IMR-90 (cell line): ENCODE measurements around the gene PFAS. TPM values are rescaled to one million over a fixed set of nuclear protein-coding genes. Genes with fewer than 3 reads are reported as not detected.

Experiments
- ATAC-seq: fragments of 200-7000 bp; cut with Tn5 transposase; 2 replicates; pipeline ENCODE4 v1.9.1; 2020; ENCODE audit warnings: low read depth, mild to moderate bottlenecking, moderate library complexity
- BruUV-seq: library from RNA; stranded (reverse); fragments of 400-500 nt; replicated peaks from 2 replicates; lab custom pipeline; 2021; lab: Mats Ljungman, UMichigan
- CTCF ChIA-PET: fragments of 300-600 bp; formaldehyde crosslinking; extraction: SDS; loops from one replicate; lab custom pipeline; 2021; ENCODE audit warnings: antibody characterized with exemption; lab: Yijun Ruan, JAX
- POLR2A ChIA-PET: fragments of 300-600 bp; sonication (Branson Sonifier 250); formaldehyde crosslinking; loops from one replicate; lab custom pipeline; 2022; ENCODE audit warnings: antibody characterized with exemption; ENCODE audit not compliant: unreplicated experiment; lab: Charles Lee
- DNase-seq: peaks from one replicate; pipeline ENCODE4 v3.0.0; 2013
- H2AFZ ChIP-seq: replicated peaks from 2 replicates; pipeline ENCODE3; 2013; ENCODE audit warnings: low read length, mild to moderate bottlenecking; ENCODE audit not compliant: poor library complexity
- H2AK5ac ChIP-seq: 2 replicates; pipeline ENCODE4 v1.6.1; 2013; ENCODE audit warnings: low read depth, low read length, inconsistent platforms
- H2AK9ac ChIP-seq: replicated peaks from 2 replicates; pipeline ENCODE3; 2013; ENCODE audit warnings: mild to moderate bottlenecking, low read depth, low read length, moderate library complexity; ENCODE audit not compliant: poor library complexity
- H2BK120ac ChIP-seq: 2 replicates; pipeline ENCODE4 v1.6.1; 2013; ENCODE audit warnings: low read depth, low read length, inconsistent platforms
- H2BK15ac ChIP-seq: 3 replicates; pipeline ENCODE4 v1.6.1; 2013; ENCODE audit warnings: low read depth, low read length, inconsistent platforms
- H2BK20ac ChIP-seq: 2 replicates; pipeline ENCODE4 v1.6.1; 2013; ENCODE audit warnings: low read depth, mild to moderate bottlenecking, inconsistent platforms, low read length, moderate library complexity
- H2BK5ac ChIP-seq: 2 replicates; pipeline ENCODE4 v1.6.1; 2013; ENCODE audit warnings: mild to moderate bottlenecking, low read depth, low read length, inconsistent platforms; ENCODE audit not compliant: poor library complexity, severe bottlenecking
- H3K14ac ChIP-seq: replicated peaks from 2 replicates; pipeline ENCODE4 v1.6.1; 2013; ENCODE audit warnings: low read depth, low read length, inconsistent platforms
- H3K18ac ChIP-seq: 2 replicates; pipeline ENCODE4 v1.6.1; 2013; ENCODE audit warnings: low read depth, low read length, control low read depth
- H3K23ac ChIP-seq: 2 replicates; pipeline ENCODE4 v1.6.1; 2013; ENCODE audit warnings: low read depth, low read length, inconsistent platforms
- H3K27ac ChIP-seq: 2 replicates; pipeline ENCODE4 v1.5.1; 2013; ENCODE audit warnings: mild to moderate bottlenecking, control low read depth, low read length; ENCODE audit not compliant: insufficient read depth
- H3K27me3 ChIP-seq: 2 replicates; pipeline ENCODE4 v1.6.1; 2013; ENCODE audit warnings: low read length; ENCODE audit not compliant: control insufficient read depth, insufficient read depth
- H3K36me3 ChIP-seq: 2 replicates; pipeline ENCODE4 v1.6.1; 2013; ENCODE audit warnings: low read length, mixed read lengths; ENCODE audit not compliant: control insufficient read depth, insufficient read depth
- H3K4ac ChIP-seq: 2 replicates; pipeline ENCODE4 v1.6.1; 2013; ENCODE audit warnings: low read depth, low read length, inconsistent platforms
- H3K4me1 ChIP-seq: 2 replicates; pipeline ENCODE4 v1.6.1; 2013; ENCODE audit warnings: low read length, mixed read lengths; ENCODE audit not compliant: control insufficient read depth, insufficient read depth
- H3K4me2 ChIP-seq: 2 replicates; pipeline ENCODE4 v1.6.1; 2013; ENCODE audit warnings: low read depth, mild to moderate bottlenecking, control low read depth, low read length, moderate library complexity
- H3K4me3 ChIP-seq: 2 replicates; pipeline ENCODE4 v1.5.1; 2013; ENCODE audit warnings: low read depth, mild to moderate bottlenecking, control low read depth, low read length, moderate library complexity; ENCODE audit not compliant: insufficient read depth
- H3K56ac ChIP-seq: 2 replicates; pipeline ENCODE4 v1.6.1; 2013; ENCODE audit warnings: low read length, inconsistent platforms; ENCODE audit not compliant: insufficient read depth; ENCODE audit errors: extremely low read depth
- H3K79me1 ChIP-seq, 2 experiments: 2 replicates each; pipeline ENCODE4 v1.6.1; 2013; ENCODE audit warnings: low read length in 2 of 2, inconsistent platforms in 1 of 2, low read depth in 1 of 2
- H3K9ac ChIP-seq: 2 replicates; pipeline ENCODE4 v1.6.1; 2013; ENCODE audit warnings: low read depth, low read length, control low read depth
- H3K9me1 ChIP-seq: 2 replicates; pipeline ENCODE4 v1.6.1; 2013; ENCODE audit warnings: low read length, inconsistent platforms; ENCODE audit not compliant: insufficient read depth
- H3K9me3 ChIP-seq: 2 replicates; pipeline ENCODE4 v1.6.1; 2013; ENCODE audit warnings: low read length; ENCODE audit not compliant: control insufficient read depth, insufficient read depth
- H4K20me1 ChIP-seq: 2 replicates; pipeline ENCODE4 v1.6.1; 2013; ENCODE audit warnings: low read length, inconsistent platforms; ENCODE audit not compliant: insufficient read depth
- H4K5ac ChIP-seq: 2 replicates; pipeline ENCODE4 v1.6.1; 2013; ENCODE audit warnings: mild to moderate bottlenecking, low read depth, low read length, control low read depth
- H4K8ac ChIP-seq, 2 experiments: 2 replicates each; pipeline ENCODE4 v1.6.1; 2013; ENCODE audit warnings: low read depth in 2 of 2, low read length in 2 of 2, control low read depth in 1 of 2, inconsistent platforms in 1 of 2
- H4K91ac ChIP-seq: 2 replicates; pipeline ENCODE4 v1.6.1; 2013; ENCODE audit warnings: low read depth, low read length, inconsistent platforms; ENCODE audit not compliant: insufficient read depth
- MXI1 ChIP-seq: IDR thresholded peaks from 2 replicates; pipeline ENCODE4 v1.6.1; 2012; ENCODE audit warnings: low read depth, mild to moderate bottlenecking, low read length, moderate library complexity, borderline replicate concordance
- POLR2A ChIP-seq: IDR thresholded peaks from 2 replicates; pipeline ENCODE4 v1.6.1; 2012; ENCODE audit warnings: mild to moderate bottlenecking, low read depth, low read length
- WGBS, 2 experiments: methylation state at CpG; one replicate each; pipeline versions ENCODE4 v1.1.5 to v1.1.7; 2013; ENCODE audit warnings: missing lambda C conversion rate in 2 of 2; ENCODE audit not compliant: insufficient read length in 1 of 2; ENCODE audit errors: extremely low coverage in 2 of 2; 5-methylcytosine and 5-hydroxymethylcytosine counted together
- dilution Hi-C: fragments of 300-500 bp; cut with HindIII; formaldehyde crosslinking; loops from one replicate; pipeline ENCODE4 v1.14.3; 2018; ENCODE audit warnings: low sequenced_read_pairs; ENCODE audit not compliant: unreplicated experiment
- in situ Hi-C: fragments of 300-500 bp; cut with MboI; formaldehyde crosslinking; loops from 3 replicates; pipeline ENCODE4 v1.14.3; 2019; ENCODE audit warnings: low sequenced_read_pairs, inconsistent platforms, mixed read lengths
- intact Hi-C: fragments of 100-400 bp; cut with micrococcal nuclease; formaldehyde crosslinking; loops from 2 replicates; pipeline ENCODE4 v1.10.0; 2022
- polyA plus RNA-seq, 3 experiments: library from polyadenylated mRNA; depleted of rRNA; stranded (reverse); fragments of >200 nt; gene quantifications; 2 replicates each; pipeline ENCODE4 v1.2.3, GENCODE V29; 2012; ENCODE audit warnings: low replicate concordance in 1 of 3
- total RNA-seq: library from RNA; depleted of rRNA; stranded (reverse); fragments of >200 nt; gene quantifications from 2 replicates; pipeline ENCODE4 v1.2.3, GENCODE V29; 2012

The PFAS gene
- total and polyA plus RNA-seq, 2 of the 4 experiments (the other 2 are of a cell fraction): 20.7 to 26.2 TPM

GRCh38 chr17:8268550-8269298 lies 19.6 kb downstream of the PFAS start:
- Histone ChIP-seq H3K79me1 (no peaks in the 10 kb centered on the region), H3K4ac (no peak overlapping the region), H3K18ac (no peak overlapping the region), H2BK120ac (no peak overlapping the region), H4K20me1 (no peaks in the 10 kb centered on the region), H3K9ac (no peak overlapping the region), H3K27me3 (no peaks in the 10 kb centered on the region), H3K9me1 (no peaks in the 10 kb centered on the region), H2AFZ (no peak overlapping the region), H3K4me1 (no peaks in the 10 kb centered on the region), H4K5ac (no peak overlapping the region), H3K4me3 (no peak overlapping the region), H4K91ac (no peak overlapping the region), H3K56ac (no peak overlapping the region), H3K9me3 (no peaks in the 10 kb centered on the region), H3K23ac (no peak overlapping the region), H2BK15ac (no peak overlapping the region), H2AK9ac (peak overlapping the region; percentile 78), H3K14ac (no peak overlapping the region), H3K4me2 (no peak overlapping the region), H2BK5ac (no peak overlapping the region), H3K36me3 (peaks cover 42% of the 10 kb centered on the region), H4K8ac (no peak overlapping the region), H2AK5ac (no peak overlapping the region), H2BK20ac (no peak overlapping the region), H3K27ac (no peak overlapping the region)
- POLR2A ChIA-PET: no interaction called here
- intact Hi-C loops (no loop called here), dilution Hi-C loops (no loop called here), in situ Hi-C loops (no loop called here)
- CTCF ChIA-PET: no interaction called here
- TF ChIP-seq POLR2A (no peak), MXI1 (no peak)
- no peak for ATAC-seq
- 94% methylated on average over 9 of the region's 29 CpGs; no CpG with 5 or more reads in 1 of the 2 experiments for WGBS, 2 experiments
- BruUV-seq: no TSS peak
- DNase-seq: no peak
